Tibial nerve (tissue), 4 donors: ENCODE results near the gene VSIG4. TPM values are rescaled to one million over a fixed set of nuclear protein-coding genes. Genes with fewer than 3 reads are reported as not detected.

Source experiments
- DNase-seq, 2 donors: peaks; one replicate each; pipeline ENCODE4 v3.0.0-alpha.2; 2019; ENCODE audit warnings: low spot score in 2 of 2
- H3K27ac ChIP-seq, 4 donors: fragments of 200-600 bp; sonication (generic) in 3 of 4; one replicate each; pipeline ENCODE4 v1.5.1; 2017 to 2019; ENCODE audit warnings: mild to moderate bottlenecking in 1 of 4
- H3K27me3 ChIP-seq, 2 donors: fragments of 200-600 bp; sonication (generic) in 1 of 2; one replicate each; pipeline versions ENCODE4 v1.5.1 to v1.6.0; 2017 to 2019
- H3K36me3 ChIP-seq, 3 donors: fragments of 200-600 bp; sonication (generic); one replicate each; pipeline ENCODE4 v1.5.1; 2018 to 2019
- H3K4me1 ChIP-seq, 4 donors: fragments of 200-600 bp; sonication (generic) in 3 of 4; one replicate each; pipeline ENCODE4 v1.5.1; 2017 to 2019
- H3K4me3 ChIP-seq, 4 donors: fragments of 200-600 bp; sonication (generic) in 3 of 4; one replicate each; pipeline ENCODE4 v1.5.1; 2017 to 2019; ENCODE audit warnings: mild to moderate bottlenecking in 1 of 4, moderate library complexity in 1 of 4
- H3K9me3 ChIP-seq, 4 donors: fragments of 200-600 bp; sonication (generic) in 3 of 4; one replicate each; pipeline ENCODE4 v1.5.1; 2017 to 2019
- CTCF ChIP-seq, 5 experiments: fragments of 200-600 bp in 3 of 5; fragments of 450-650 bp in 2 of 5; sonication (generic) in 3 of 5; IDR thresholded peaks; one replicate each; pipeline ENCODE4 v1.5.1; 2016 to 2019; ENCODE audit warnings: antibody characterized with exemption in 5 of 5, mild to moderate bottlenecking in 3 of 5, moderate library complexity in 2 of 5
- EP300 ChIP-seq, 2 donors: sonication (generic); formaldehyde crosslinking; IDR thresholded peaks; one replicate each; pipeline ENCODE4 v1.6.1; 2017; ENCODE audit warnings: antibody characterized with exemption in 2 of 2, mild to moderate bottlenecking in 1 of 2
- POLR2A ChIP-seq, 2 donors: fragments of 450-650 bp; IDR thresholded peaks; one replicate each; pipeline ENCODE4 v1.6.1; 2017; ENCODE audit warnings: antibody characterized with exemption in 2 of 2, mild to moderate bottlenecking in 2 of 2, moderate library complexity in 2 of 2
- WGBS, 2 donors: methylation state at CpG; one replicate each; pipeline ENCODE4 v1.1.5; 2018; 5-methylcytosine and 5-hydroxymethylcytosine counted together
- total RNA-seq, 4 donors: library from RNA; depleted of rRNA; stranded (reverse); fragments of >200 nt; gene quantifications; one replicate each; pipeline ENCODE4 v1.1.0, GENCODE V29; 2016

Gene VSIG4
- total RNA-seq, 4 donors from 2014 or later, result 81.3 to 283 (median 101) TPM

- H3K9me3 ChIP-seq, result no peaks in the 10 kb centered on the region
- peak overlapping the region in 2 of 4 donors; percentile 33 to 53 for H3K27ac ChIP-seq
- TF ChIP-seq EP300 (IDR thresholded peaks at IDR 0.05), result peak in 1 of 2 donors; percentile 55
- TF ChIP-seq CTCF (IDR thresholded peaks at IDR 0.05), result no peak
- TF ChIP-seq POLR2A (IDR thresholded peaks at IDR 0.05), result peak in 1 of 2 donors; percentile 17
- H3K36me3 ChIP-seq, result no peaks in the 10 kb centered on the region
- no peaks in the 10 kb centered on the region for H3K4me1 ChIP-seq
- peaks cover 0 to 5% of the 10 kb centered on the region in 2 donors for H3K27me3 ChIP-seq
- peak overlapping the region in 2 of 4 donors; percentile 5 to 28 for H3K4me3 ChIP-seq
- no peak for DNase-seq
- 31 to 36% methylated on average over 2 of the region's 2 CpGs for WGBS, 2 donors
Observed at GRCh38 chrX:66015152-66015831, 24.6 kb downstream of the VSIG4 start.

GRCh38 chrX:66014556-66014955 lies 25.3 kb downstream of the VSIG4 start:
- no peak for DNase-seq
- no peaks in the 10 kb centered on the region for H3K9me3 ChIP-seq
- H3K4me1 ChIP-seq, result no peaks in the 10 kb centered on the region
- TF ChIP-seq CTCF (IDR thresholded peaks at IDR 0.05) (no peak), POLR2A (IDR thresholded peaks at IDR 0.05) (no peak), EP300 (IDR thresholded peaks at IDR 0.05) (no peak)
- peaks cover 0 to 5% of the 10 kb centered on the region in 2 donors for H3K27me3 ChIP-seq
- H3K4me3 ChIP-seq, result no peak overlapping the region
- 47 to 69% methylated on average over 1 of the region's 1 CpG for WGBS, 2 donors
- H3K36me3 ChIP-seq, result no peaks in the 10 kb centered on the region
- H3K27ac ChIP-seq, result no peak overlapping the region

- 51 to 83% methylated on average over 2 of the region's 2 CpGs for WGBS, 2 donors
- DNase-seq, result no peak
- Histone ChIP-seq H3K4me1 (no peaks in the 10 kb centered on the region), H3K36me3 (no peaks in the 10 kb centered on the region), H3K27me3 (peaks cover 0 to 2% of the 10 kb centered on the region in 2 donors), H3K27ac (no peak overlapping the region), H3K9me3 (no peaks in the 10 kb centered on the region), H3K4me3 (no peak overlapping the region)
- TF ChIP-seq CTCF (IDR thresholded peaks at IDR 0.05), result no peak
Observed at GRCh38 chrX:66014084-66014483, 25.8 kb downstream of the VSIG4 start.

GRCh38 chrX:66013194-66013816 lies 26.6 kb downstream of the VSIG4 start:
- no peaks in the 10 kb centered on the region for H3K4me1 ChIP-seq
- no peaks in the 10 kb centered on the region for H3K9me3 ChIP-seq
- 71 to 76% methylated on average over 5 of the region's 5 CpGs for WGBS, 2 donors
- no peaks in the 10 kb centered on the region for H3K27me3 ChIP-seq
- no peaks in the 10 kb centered on the region for H3K36me3 ChIP-seq
- no peak for DNase-seq
- no peak overlapping the region for H3K4me3 ChIP-seq
- TF ChIP-seq EP300 (IDR thresholded peaks at IDR 0.05) (no peak), POLR2A (IDR thresholded peaks at IDR 0.05) (no peak), CTCF (IDR thresholded peaks at IDR 0.05) (no peak)
- H3K27ac ChIP-seq, result no peak overlapping the region

GRCh38 chrX:66012094-66012534 lies 27.8 kb downstream of the VSIG4 start:
- Histone ChIP-seq H3K9me3 (no peaks in the 10 kb centered on the region), H3K27me3 (no peaks in the 10 kb centered on the region), H3K27ac (no peak overlapping the region), H3K4me1 (no peaks in the 10 kb centered on the region), H3K4me3 (no peak overlapping the region), H3K36me3 (no peaks in the 10 kb centered on the region)
- DNase-seq, result no peak
- WGBS, 2 donors, result 38 to 65% methylated on average over 1 of the region's 1 CpG
- TF ChIP-seq EP300 (IDR thresholded peaks at IDR 0.05), result peak in 1 of 2 donors; percentile 22
- no peak for TF ChIP-seq CTCF (IDR thresholded peaks at IDR 0.05)
